Caco-2 (cell line): ENCODE data around the gene UGT1A9. TPM values are rescaled to one million over a fixed set of nuclear protein-coding genes. Genes with fewer than 3 reads are reported as not detected.

ENCODE experiments used
- BruUV-seq: library from RNA; stranded (reverse); fragments of 400-500 nt; replicated peaks from 2 replicates; lab custom pipeline; 2021; lab: Mats Ljungman, UMichigan
- CTCF ChIA-PET: fragments of 300-600 bp; sonication (Branson Sonifier 250); formaldehyde crosslinking; loops from one replicate; lab custom pipeline; 2022; ENCODE audit warnings: antibody characterized with exemption; lab: Charles Lee
- POLR2A ChIA-PET: fragments of 300-600 bp; sonication (Branson Sonifier 250); formaldehyde crosslinking; loops from one replicate; lab custom pipeline; 2022; ENCODE audit warnings: antibody characterized with exemption; lab: Charles Lee
- DNase-seq, 2 experiments: peaks; one replicate each; pipeline versions ENCODE4 v3.0.0 to v3.0.0-alpha.2; 2020 to 2022
- H3K27me3 ChIP-seq: replicated peaks from 2 replicates; pipeline ENCODE4 v1.6.0; 2011; ENCODE audit warnings: low read length; ENCODE audit not compliant: control insufficient read depth, insufficient read depth
- H3K36me3 ChIP-seq: 2 replicates; pipeline ENCODE4 v1.5.1; 2011; ENCODE audit warnings: low read length; ENCODE audit not compliant: control insufficient read depth, insufficient read depth
- H3K4me1 ChIP-seq: fragments of 250-450 bp; sonication (Bioruptor Pico); 2 replicates; pipeline ENCODE4 v1.5.1; 2020; ENCODE audit warnings: mild to moderate bottlenecking
- H3K4me3 ChIP-seq: 2 replicates; pipeline ENCODE4 v1.5.1; 2011; ENCODE audit warnings: low read depth, mild to moderate bottlenecking, control low read depth, low read length
- H3K9me3 ChIP-seq: fragments of 250-450 bp; sonication (Bioruptor Pico); 2 replicates; pipeline ENCODE4 v1.5.1; 2020; ENCODE audit warnings: mild to moderate bottlenecking, moderate library complexity
- H3K27ac Mint-ChIP-seq: one replicate; pipeline ENCODE4 v1.8.0; 2022; ENCODE audit warnings: mixed read lengths; ENCODE audit not compliant: unreplicated experiment
- H3K27me3 Mint-ChIP-seq: one replicate; pipeline ENCODE4 v1.8.0; 2022; ENCODE audit warnings: mixed read lengths; ENCODE audit not compliant: insufficient read depth, unreplicated experiment
- H3K36me3 Mint-ChIP-seq: one replicate; pipeline ENCODE4 v1.8.0; 2022; ENCODE audit warnings: mild to moderate bottlenecking, mixed read lengths; ENCODE audit not compliant: insufficient read depth, unreplicated experiment
- H3K4me1 Mint-ChIP-seq: one replicate; pipeline ENCODE4 v1.8.0; 2022; ENCODE audit warnings: low read depth, mixed read lengths; ENCODE audit not compliant: unreplicated experiment
- H3K4me3 Mint-ChIP-seq: one replicate; pipeline ENCODE4 v1.8.0; 2022; ENCODE audit warnings: mild to moderate bottlenecking, moderate library complexity, mixed read lengths; ENCODE audit not compliant: unreplicated experiment
- H3K9me3 Mint-ChIP-seq: one replicate; pipeline ENCODE4 v1.8.0; 2022; ENCODE audit warnings: mixed read lengths; ENCODE audit not compliant: unreplicated experiment
- intact Hi-C: fragments of 100-400 bp; cut with micrococcal nuclease; formaldehyde crosslinking; loops from one replicate; pipeline ENCODE4 v1.10.0; 2022; ENCODE audit not compliant: unreplicated experiment
- total RNA-seq: library from RNA; stranded (reverse); gene quantifications from 2 replicates; pipeline ENCODE4 v1.2.3, GENCODE V29; 2022
- TF ChIP-seq, protein P1 (sequence below), 2 experiments: fragments of 200-600 bp in 1 of 2; IDR thresholded peaks; 1 replicate in 1 of 2; 2 replicates in 1 of 2; pipeline versions ENCODE4 v1.5.1 to v1.8.0; 2011 to 2022; ENCODE audit warnings: antibody characterized with exemption in 1 of 2, control low read depth in 1 of 2, inconsistent platforms in 1 of 2, low read depth in 1 of 2, low read length in 1 of 2, mild to moderate bottlenecking in 1 of 2, moderate library complexity in 1 of 2; ENCODE audit not compliant: insufficient read depth in 1 of 2, severe bottlenecking in 1 of 2, unreplicated experiment in 1 of 2

UGT1A9 gene
- total RNA-seq, 1 experiment from 2014 or later, result 0.20 TPM

DNA sequence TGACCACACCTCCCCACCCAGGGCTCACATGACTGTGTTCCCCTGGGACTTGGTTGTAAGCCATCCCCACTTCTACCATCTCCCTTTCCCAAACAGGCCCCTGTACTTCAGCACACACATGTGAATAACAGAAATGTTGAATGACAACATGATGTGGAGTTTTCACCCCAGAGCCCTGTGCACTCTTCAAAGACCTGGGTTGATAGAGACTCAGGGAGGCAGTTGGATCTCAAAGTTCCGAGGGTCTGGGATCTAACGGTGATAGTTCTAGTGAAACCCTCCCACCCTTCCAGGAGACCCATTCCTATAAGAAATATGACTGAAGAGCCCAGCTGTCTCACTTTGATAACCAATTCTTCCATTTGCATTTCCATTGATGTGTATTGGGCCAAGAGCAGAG, 106.3 kb downstream of the UGT1A9 start, which contains the start of gene MROH2A:
TSS of gene MROH2A (plus strand) at position 301 of the 400 bp plus-strand sequence. CDS start 1,029 bp downstream, outside the sequence.
- Mint-ChIP-seq H3K27ac (no peak within 1 kb of the TSS), H3K4me3 (no peak within 1 kb of the TSS), H3K9me3 (peaks cover 10% of the 10 kb centered on the region), H3K4me1 (no peaks in the 10 kb centered on the region), H3K27me3 (no peaks in the 10 kb centered on the region), H3K36me3 (peaks cover 17% of the 10 kb centered on the region)
- TF ChIP-seq, protein P1, sequence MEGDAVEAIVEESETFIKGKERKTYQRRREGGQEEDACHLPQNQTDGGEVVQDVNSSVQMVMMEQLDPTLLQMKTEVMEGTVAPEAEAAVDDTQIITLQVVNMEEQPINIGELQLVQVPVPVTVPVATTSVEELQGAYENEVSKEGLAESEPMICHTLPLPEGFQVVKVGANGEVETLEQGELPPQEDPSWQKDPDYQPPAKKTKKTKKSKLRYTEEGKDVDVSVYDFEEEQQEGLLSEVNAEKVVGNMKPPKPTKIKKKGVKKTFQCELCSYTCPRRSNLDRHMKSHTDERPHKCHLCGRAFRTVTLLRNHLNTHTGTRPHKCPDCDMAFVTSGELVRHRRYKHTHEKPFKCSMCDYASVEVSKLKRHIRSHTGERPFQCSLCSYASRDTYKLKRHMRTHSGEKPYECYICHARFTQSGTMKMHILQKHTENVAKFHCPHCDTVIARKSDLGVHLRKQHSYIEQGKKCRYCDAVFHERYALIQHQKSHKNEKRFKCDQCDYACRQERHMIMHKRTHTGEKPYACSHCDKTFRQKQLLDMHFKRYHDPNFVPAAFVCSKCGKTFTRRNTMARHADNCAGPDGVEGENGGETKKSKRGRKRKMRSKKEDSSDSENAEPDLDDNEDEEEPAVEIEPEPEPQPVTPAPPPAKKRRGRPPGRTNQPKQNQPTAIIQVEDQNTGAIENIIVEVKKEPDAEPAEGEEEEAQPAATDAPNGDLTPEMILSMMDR (IDR thresholded peaks at IDR 0.05; ENCODE audit: insufficient read depth in 1 of 2, low read depth in 1 of 2, low read length in 1 of 2, severe bottlenecking in 1 of 2, unreplicated experiment in 1 of 2), result no peak
- Histone ChIP-seq H3K27me3 (no peaks in the 10 kb centered on the region), H3K9me3 (no peaks in the 10 kb centered on the region), H3K36me3 (no peaks in the 10 kb centered on the region), H3K4me3 (no peak within 1 kb of the TSS), H3K4me1 (no peaks in the 10 kb centered on the region)
- BruUV-seq, result no TSS peak
- ChIA-PET CTCF (no interaction called here), POLR2A (no interaction called here)
- DNase-seq, result no peak
- intact Hi-C loops, result no loop called here

DNA sequence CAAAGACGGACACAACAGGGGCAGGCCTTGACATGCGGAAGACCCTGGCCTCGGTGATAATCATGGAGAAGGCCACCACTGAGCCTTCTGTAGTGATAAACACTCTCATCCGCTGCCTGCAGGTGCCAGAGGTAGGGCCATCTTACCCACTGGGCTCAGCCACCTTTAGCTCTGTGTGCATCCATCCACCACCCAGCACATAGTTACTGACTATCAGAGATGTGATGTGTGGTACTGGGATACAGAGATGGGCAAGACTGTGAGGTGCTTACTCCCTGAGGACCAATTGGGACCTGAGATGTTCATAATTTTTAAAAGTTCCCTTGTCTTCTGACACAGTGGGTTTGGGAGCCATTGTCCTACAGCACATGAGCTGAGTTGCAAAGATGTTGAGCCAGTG, 108.0 kb downstream of the UGT1A9 start:
- H3K9me3 Mint-ChIP-seq, result peaks cover 10% of the 10 kb centered on the region
- H3K36me3 Mint-ChIP-seq, result peaks cover 17% of the 10 kb centered on the region
- no peaks in the 10 kb centered on the region for H3K4me1 Mint-ChIP-seq
- CTCF ChIA-PET, result no interaction called here
- POLR2A ChIA-PET, result no interaction called here
- H3K36me3 ChIP-seq, result no peaks in the 10 kb centered on the region
- H3K4me3 Mint-ChIP-seq, result no peak overlapping the region
- H3K4me1 ChIP-seq, result no peaks in the 10 kb centered on the region
- H3K4me3 ChIP-seq, result no peak overlapping the region
- TF ChIP-seq, protein P1 (IDR thresholded peaks at IDR 0.05; ENCODE audit: insufficient read depth in 1 of 2, low read depth in 1 of 2, low read length in 1 of 2, severe bottlenecking in 1 of 2, unreplicated experiment in 1 of 2), result no peak
- H3K27ac Mint-ChIP-seq, result no peak overlapping the region
- intact Hi-C loops, result no loop called here
- H3K27me3 ChIP-seq, result no peaks in the 10 kb centered on the region
- BruUV-seq, result no TSS peak
- H3K9me3 ChIP-seq, result no peaks in the 10 kb centered on the region
- no peak for DNase-seq
- H3K27me3 Mint-ChIP-seq, result no peaks in the 10 kb centered on the region

DNA sequence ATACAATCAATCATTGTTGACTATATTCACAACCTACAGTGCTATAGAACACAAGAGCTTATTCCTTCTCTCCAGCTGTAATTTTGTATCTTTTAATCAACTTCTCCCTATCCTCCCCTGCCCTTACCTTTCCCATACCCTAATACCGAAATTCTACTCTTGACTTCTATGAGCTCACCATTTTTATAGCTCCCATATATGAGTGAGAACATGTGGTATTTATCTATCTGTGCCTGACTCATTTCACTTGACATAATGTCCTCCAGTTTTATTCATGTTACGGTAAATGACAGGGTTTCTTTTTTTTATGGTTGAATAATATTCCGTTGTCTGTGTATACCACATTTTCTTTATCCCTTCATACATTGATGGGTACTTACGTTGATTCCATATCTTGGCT, 109.1 kb downstream of the UGT1A9 start:
- DNase-seq, result no peak
- H3K36me3 Mint-ChIP-seq, result peaks cover 10% of the 10 kb centered on the region
- no peak overlapping the region for H3K4me3 Mint-ChIP-seq
- no peaks in the 10 kb centered on the region for H3K36me3 ChIP-seq
- TF ChIP-seq, protein P1 (IDR thresholded peaks at IDR 0.05; ENCODE audit: insufficient read depth in 1 of 2, low read depth in 1 of 2, low read length in 1 of 2, severe bottlenecking in 1 of 2, unreplicated experiment in 1 of 2), result no peak
- H3K27ac Mint-ChIP-seq, result no peak overlapping the region
- POLR2A ChIA-PET, result no interaction called here
- intact Hi-C loops, result no loop called here
- H3K4me1 ChIP-seq, result no peaks in the 10 kb centered on the region
- H3K9me3 Mint-ChIP-seq, result peaks cover 5% of the 10 kb centered on the region
- no peaks in the 10 kb centered on the region for H3K27me3 Mint-ChIP-seq
- H3K9me3 ChIP-seq, result no peaks in the 10 kb centered on the region
- H3K4me3 ChIP-seq, result no peak overlapping the region
- no peaks in the 10 kb centered on the region for H3K27me3 ChIP-seq
- CTCF ChIA-PET, result no interaction called here
- no peaks in the 10 kb centered on the region for H3K4me1 Mint-ChIP-seq
- BruUV-seq, result no TSS peak
